Thymus (tissue), 11 donors: ENCODE data around the gene BAZ2B. TPM values are rescaled to one million over a fixed set of nuclear protein-coding genes. Genes with fewer than 3 reads are reported as not detected.

ENCODE experiments used
- DNase-seq, 9 donors: peaks; one replicate each; pipeline ENCODE4 v3.0.0-alpha.2; 2013; ENCODE audit warnings: low spot score in 9 of 9, low read depth in 6 of 9, missing footprints in 1 of 9
- H3K27ac ChIP-seq, 2 donors: one replicate each; pipeline ENCODE4 v1.5.1; 2013; ENCODE audit warnings: control low read depth in 1 of 2, low read depth in 1 of 2, low read length in 1 of 2, mild to moderate bottlenecking in 1 of 2, moderate library complexity in 1 of 2
- H3K27me3 ChIP-seq, 2 donors: one replicate each; pipeline ENCODE4 v1.5.1; 2013; ENCODE audit warnings: low read length in 1 of 2; ENCODE audit not compliant: control insufficient read depth in 2 of 2, insufficient read depth in 1 of 2
- H3K36me3 ChIP-seq, 2 donors: one replicate each; pipeline ENCODE4 v1.5.1; 2013; ENCODE audit warnings: low read length in 1 of 2, mild to moderate bottlenecking in 1 of 2, moderate library complexity in 1 of 2; ENCODE audit not compliant: control insufficient read depth in 2 of 2, insufficient read depth in 2 of 2
- H3K4me1 ChIP-seq, 2 donors: one replicate each; pipeline ENCODE4 v1.5.1; 2013; ENCODE audit warnings: low read length in 2 of 2; ENCODE audit not compliant: control insufficient read depth in 2 of 2, insufficient read depth in 2 of 2
- H3K4me3 ChIP-seq, 2 donors: one replicate each; pipeline ENCODE4 v1.5.1; 2013; ENCODE audit warnings: low read length in 2 of 2, control low read depth in 1 of 2, mild to moderate bottlenecking in 1 of 2
- H3K9me3 ChIP-seq, 2 donors: one replicate each; pipeline ENCODE4 v1.5.1; 2013; ENCODE audit warnings: low read length in 1 of 2, mild to moderate bottlenecking in 1 of 2; ENCODE audit not compliant: control insufficient read depth in 2 of 2, insufficient read depth in 1 of 2
- WGBS: extraction: QIAGEN DNeasy Blood & Tissue Kit; methylation state at CpG from one replicate; pipeline ENCODE4 v1.1.7; 2013; 5-methylcytosine and 5-hydroxymethylcytosine counted together
- polyA plus RNA-seq: library from polyadenylated mRNA; stranded (reverse); fragments of 200-250 nt; gene quantifications from one replicate; pipeline ENCODE4 v1.2.3, GENCODE V29; 2013
- total RNA-seq: library from RNA; stranded (reverse); fragments of 120-200 nt; gene quantifications from one replicate; pipeline ENCODE4 v1.2.4, GENCODE V29; 2013
- donor health status: healthy.

Gene BAZ2B
- total and polyA plus RNA-seq, 2 donors: 16.9 to 43.3 TPM

- Histone ChIP-seq H3K27ac (no peak overlapping the region), H3K27me3 (no peaks in the 10 kb centered on the region), H3K4me3 (no peak overlapping the region), H3K9me3 (no peaks in the 10 kb centered on the region), H3K4me1 (no peaks in the 10 kb centered on the region), H3K36me3 (peaks cover 0 to 27% of the 10 kb centered on the region in 2 donors)
- DNase-seq: no peak
- 98% methylated on average over 2 of the region's 2 CpGs for WGBS
Measured at GRCh38 chr2:159446201-159446600, 170.1 kb downstream of the BAZ2B start.

- no peak overlapping the region for H3K27ac ChIP-seq
- DNase-seq: no peak
- peaks cover 0 to 27% of the 10 kb centered on the region in 2 donors for H3K36me3 ChIP-seq
- no peaks in the 10 kb centered on the region for H3K9me3 ChIP-seq
- H3K4me1 ChIP-seq: no peaks in the 10 kb centered on the region
- H3K27me3 ChIP-seq: no peaks in the 10 kb centered on the region
- no peak overlapping the region for H3K4me3 ChIP-seq
Measured at GRCh38 chr2:159445307-159445706, 171.0 kb downstream of the BAZ2B start.

GRCh38 chr2:159444754-159445153 lies 171.6 kb downstream of the BAZ2B start:
- no peaks in the 10 kb centered on the region for H3K4me1 ChIP-seq
- DNase-seq: no peak
- H3K36me3 ChIP-seq: peaks cover 0 to 27% of the 10 kb centered on the region in 2 donors
- H3K9me3 ChIP-seq: no peaks in the 10 kb centered on the region
- H3K27ac ChIP-seq: no peak overlapping the region
- H3K4me3 ChIP-seq: no peak overlapping the region
- no peaks in the 10 kb centered on the region for H3K27me3 ChIP-seq

GRCh38 chr2:159442159-159442852 lies 174.0 kb downstream of the BAZ2B start:
- Histone ChIP-seq H3K36me3 (peaks cover 0 to 37% of the 10 kb centered on the region in 2 donors), H3K27me3 (no peaks in the 10 kb centered on the region), H3K4me1 (no peaks in the 10 kb centered on the region), H3K27ac (no peak overlapping the region), H3K9me3 (no peaks in the 10 kb centered on the region), H3K4me3 (no peak overlapping the region)
- DNase-seq: no peak
- 96% methylated on average over 2 of the region's 2 CpGs for WGBS

GRCh38 chr2:159441182-159441581 lies 175.2 kb downstream of the BAZ2B start:
- H3K27ac ChIP-seq: no peak overlapping the region
- H3K4me3 ChIP-seq: no peak overlapping the region
- peaks cover 0 to 35% of the 10 kb centered on the region in 2 donors for H3K36me3 ChIP-seq
- DNase-seq: no peak
- H3K4me1 ChIP-seq: no peaks in the 10 kb centered on the region
- H3K9me3 ChIP-seq: no peaks in the 10 kb centered on the region
- H3K27me3 ChIP-seq: no peaks in the 10 kb centered on the region
- WGBS: 99% methylated on average over 1 of the region's 1 CpG

- Histone ChIP-seq H3K36me3 (peaks cover 0 to 24% of the 10 kb centered on the region in 2 donors), H3K4me1 (no peaks in the 10 kb centered on the region), H3K27me3 (no peaks in the 10 kb centered on the region), H3K27ac (no peak overlapping the region), H3K9me3 (no peaks in the 10 kb centered on the region), H3K4me3 (no peak overlapping the region)
- DNase-seq: no peak
Measured at GRCh38 chr2:159439421-159439820, 176.9 kb downstream of the BAZ2B start.

GRCh38 chr2:159438720-159439353 lies 177.5 kb downstream of the BAZ2B start:
- Histone ChIP-seq H3K27ac (no peak overlapping the region), H3K4me3 (no peak overlapping the region), H3K36me3 (peaks cover 0 to 18% of the 10 kb centered on the region in 2 donors), H3K9me3 (no peaks in the 10 kb centered on the region), H3K4me1 (no peaks in the 10 kb centered on the region), H3K27me3 (no peaks in the 10 kb centered on the region)
- WGBS: 97% methylated on average over 5 of the region's 5 CpGs
- DNase-seq: no peak

GRCh38 chr2:159438284-159438683 lies 178.1 kb downstream of the BAZ2B start:
- Histone ChIP-seq H3K36me3 (peaks cover 0 to 18% of the 10 kb centered on the region in 2 donors), H3K9me3 (no peaks in the 10 kb centered on the region), H3K4me3 (no peak overlapping the region), H3K4me1 (no peaks in the 10 kb centered on the region), H3K27ac (no peak overlapping the region), H3K27me3 (no peaks in the 10 kb centered on the region)
- WGBS: 98% methylated on average over 3 of the region's 3 CpGs
- DNase-seq: no peak

GRCh38 chr2:159432610-159433009 lies 183.7 kb downstream of the BAZ2B start:
- Histone ChIP-seq H3K4me1 (no peaks in the 10 kb centered on the region), H3K9me3 (no peaks in the 10 kb centered on the region), H3K27ac (no peak overlapping the region), H3K36me3 (peaks cover 0 to 12% of the 10 kb centered on the region in 2 donors), H3K27me3 (no peaks in the 10 kb centered on the region), H3K4me3 (no peak overlapping the region)
- no peak for DNase-seq
- 98% methylated on average over 1 of the region's 1 CpG for WGBS
